Breast epithelium (tissue), 4 donors: ENCODE results near the gene KIAA0753. TPM values are rescaled to one million over a fixed set of nuclear protein-coding genes. Genes with fewer than 3 reads are reported as not detected.

Experiments used
- DNase-seq, 2 donors: peaks; one replicate each; pipeline ENCODE4 v3.0.0-alpha.2; 2019; ENCODE audit warnings: low spot score in 2 of 2
- H3K27ac ChIP-seq, 2 donors: fragments of 200-600 bp; sonication (generic) in 1 of 2; one replicate each; pipeline ENCODE4 v1.5.1; 2016 to 2019; ENCODE audit warnings: mild to moderate bottlenecking in 1 of 2
- H3K27me3 ChIP-seq, 2 donors: fragments of 200-600 bp; sonication (generic) in 1 of 2; one replicate each; pipeline versions ENCODE4 v1.5.1 to v1.6.0; 2017 to 2019; ENCODE audit warnings: control low read depth in 1 of 2, mild to moderate bottlenecking in 1 of 2
- H3K36me3 ChIP-seq: fragments of 200-600 bp; one replicate; pipeline ENCODE4 v1.5.1; 2019
- H3K4me1 ChIP-seq, 2 donors: fragments of 200-600 bp; sonication (generic); one replicate each; pipeline ENCODE4 v1.5.1; 2016 to 2019; ENCODE audit warnings: control low read depth in 1 of 2
- H3K4me3 ChIP-seq, 3 donors: fragments of 200-600 bp; sonication (generic); 1 replicate in 2 of 3; 2 replicates in 1 of 3; pipeline ENCODE4 v1.5.1; 2016 to 2019; ENCODE audit warnings: mild to moderate bottlenecking in 3 of 3, moderate library complexity in 2 of 3
- H3K9me3 ChIP-seq, 2 donors: fragments of 200-600 bp; sonication (generic) in 1 of 2; one replicate each; pipeline ENCODE4 v1.5.1; 2016 to 2019; ENCODE audit warnings: control low read depth in 1 of 2
- POLR2A ChIP-seq: fragments of 450-650 bp; IDR thresholded peaks from one replicate; pipeline ENCODE4 v1.6.1; 2016; ENCODE audit warnings: antibody characterized with exemption, mild to moderate bottlenecking, moderate library complexity
- POLR2AphosphoS5 ChIP-seq, 3 donors: sonication (generic); formaldehyde crosslinking; IDR thresholded peaks; one replicate each; pipeline ENCODE4 v1.6.1; 2017; ENCODE audit warnings: antibody characterized with exemption in 3 of 3
- intact Hi-C: fragments of 100-400 bp; cut with DNase I; formaldehyde crosslinking; loops from one replicate; pipeline ENCODE4 v1.15.1; 2023; ENCODE audit warnings: low total_unique reads
- total RNA-seq, 3 donors: library from RNA; depleted of rRNA; stranded (reverse); fragments of >200 nt; gene quantifications; one replicate each; pipeline ENCODE4 v1.1.0, GENCODE V29; 2016
- TF ChIP-seq, protein P1 (sequence below), 3 donors: fragments of 450-650 bp; IDR thresholded peaks; one replicate each; pipeline ENCODE4 v1.5.1; 2016 to 2017; ENCODE audit warnings: antibody characterized with exemption in 3 of 3, mild to moderate bottlenecking in 3 of 3, moderate library complexity in 3 of 3

The KIAA0753 gene
- total RNA-seq, 3 donors from 2014 or later, result 10.1 to 26.5 (median 25.6) TPM

DNA sequence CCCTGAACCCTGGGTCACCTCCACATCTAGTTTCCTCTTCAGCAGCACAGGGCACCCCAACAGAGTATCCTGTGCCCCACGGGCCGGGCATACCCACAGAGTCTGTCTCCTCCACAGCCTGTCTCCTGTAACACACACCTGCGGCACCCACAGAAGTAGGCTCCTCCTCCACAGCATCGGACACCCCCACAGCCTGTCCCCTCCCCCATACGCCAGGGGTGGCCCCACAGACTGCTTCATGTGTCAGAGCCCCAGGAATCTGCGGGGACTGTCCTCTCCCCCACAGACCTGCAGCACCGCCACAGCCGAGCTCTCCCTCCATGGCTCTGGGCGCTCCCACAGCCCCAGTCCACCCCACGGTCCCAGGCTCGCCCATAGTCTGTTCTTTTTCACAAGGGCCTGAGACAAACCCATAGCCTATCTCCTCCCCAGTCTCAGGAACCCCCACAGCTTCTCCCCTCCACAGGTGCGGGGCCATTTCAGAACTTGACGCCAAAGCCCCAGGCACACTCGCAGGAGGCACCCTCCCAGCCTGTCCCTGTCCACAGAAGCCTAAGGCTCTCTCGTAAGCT is 1.4 kb downstream of the KIAA0753 start:
- intact Hi-C loops, result no loop called here
- H3K36me3 ChIP-seq, result no peaks in the 10 kb centered on the region
- no peak for DNase-seq
- peak overlapping the region; percentile 71 to 77 (median 76) for H3K4me3 ChIP-seq
- TF ChIP-seq POLR2A, result no peak
- TF ChIP-seq, protein P1, sequence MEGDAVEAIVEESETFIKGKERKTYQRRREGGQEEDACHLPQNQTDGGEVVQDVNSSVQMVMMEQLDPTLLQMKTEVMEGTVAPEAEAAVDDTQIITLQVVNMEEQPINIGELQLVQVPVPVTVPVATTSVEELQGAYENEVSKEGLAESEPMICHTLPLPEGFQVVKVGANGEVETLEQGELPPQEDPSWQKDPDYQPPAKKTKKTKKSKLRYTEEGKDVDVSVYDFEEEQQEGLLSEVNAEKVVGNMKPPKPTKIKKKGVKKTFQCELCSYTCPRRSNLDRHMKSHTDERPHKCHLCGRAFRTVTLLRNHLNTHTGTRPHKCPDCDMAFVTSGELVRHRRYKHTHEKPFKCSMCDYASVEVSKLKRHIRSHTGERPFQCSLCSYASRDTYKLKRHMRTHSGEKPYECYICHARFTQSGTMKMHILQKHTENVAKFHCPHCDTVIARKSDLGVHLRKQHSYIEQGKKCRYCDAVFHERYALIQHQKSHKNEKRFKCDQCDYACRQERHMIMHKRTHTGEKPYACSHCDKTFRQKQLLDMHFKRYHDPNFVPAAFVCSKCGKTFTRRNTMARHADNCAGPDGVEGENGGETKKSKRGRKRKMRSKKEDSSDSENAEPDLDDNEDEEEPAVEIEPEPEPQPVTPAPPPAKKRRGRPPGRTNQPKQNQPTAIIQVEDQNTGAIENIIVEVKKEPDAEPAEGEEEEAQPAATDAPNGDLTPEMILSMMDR (IDR thresholded peaks at IDR 0.05), result no peak
- no peak for TF ChIP-seq POLR2AphosphoS5 (IDR thresholded peaks at IDR 0.05)
- H3K27ac ChIP-seq, result no peak overlapping the region
- no peaks in the 10 kb centered on the region for H3K9me3 ChIP-seq
- H3K27me3 ChIP-seq, result no peaks in the 10 kb centered on the region
- H3K4me1 ChIP-seq, result peaks cover 5 to 20% of the 10 kb centered on the region in 2 donors

- no peaks in the 10 kb centered on the region for H3K36me3 ChIP-seq
- no peaks in the 10 kb centered on the region for H3K9me3 ChIP-seq
- H3K27me3 ChIP-seq, result no peaks in the 10 kb centered on the region
- no peak overlapping the region for H3K27ac ChIP-seq
- no peak for DNase-seq
- TF ChIP-seq POLR2AphosphoS5 (IDR thresholded peaks at IDR 0.05), result no peak
- TF ChIP-seq POLR2A, result no peak
- peak overlapping the region in 1 of 3 donors; percentile 77 for H3K4me3 ChIP-seq
- peaks cover 5 to 20% of the 10 kb centered on the region in 2 donors for H3K4me1 ChIP-seq
- intact Hi-C loops, result no loop called here
These were observed 2.2 kb downstream of the KIAA0753 start for GRCh38 chr17:6638046-6638908.

GRCh38 chr17:6637458-6637840 is 3.1 kb downstream of the KIAA0753 start:
- Histone ChIP-seq H3K4me1 (peaks cover 5 to 20% of the 10 kb centered on the region in 2 donors), H3K9me3 (no peaks in the 10 kb centered on the region), H3K27ac (no peak overlapping the region), H3K4me3 (no peak overlapping the region), H3K36me3 (no peaks in the 10 kb centered on the region), H3K27me3 (no peaks in the 10 kb centered on the region)
- TF ChIP-seq, protein P1 (IDR thresholded peaks at IDR 0.05), result no peak
- no peak for TF ChIP-seq POLR2AphosphoS5 (IDR thresholded peaks at IDR 0.05)
- TF ChIP-seq POLR2A, result no peak
- DNase-seq, result no peak
- intact Hi-C loops, result no loop called here

- TF ChIP-seq, protein P1 (IDR thresholded peaks at IDR 0.05), result no peak
- TF ChIP-seq POLR2A (no peak), POLR2AphosphoS5 (IDR thresholded peaks at IDR 0.05) (no peak)
These were observed 3.7 kb downstream of the KIAA0753 start for GRCh38 chr17:6636616-6637457.

GRCh38 chr17:6636105-6636504 is 4.4 kb downstream of the KIAA0753 start:
- no peaks in the 10 kb centered on the region for H3K27me3 ChIP-seq
- DNase-seq, result no peak
- no peaks in the 10 kb centered on the region for H3K9me3 ChIP-seq
- no peak overlapping the region for H3K27ac ChIP-seq
- no peak overlapping the region for H3K4me3 ChIP-seq
- no peak for TF ChIP-seq POLR2A
- TF ChIP-seq POLR2AphosphoS5 (IDR thresholded peaks at IDR 0.05), result no peak
- TF ChIP-seq, protein P1 (IDR thresholded peaks at IDR 0.05), result no peak
- intact Hi-C loops, result no loop called here
- H3K36me3 ChIP-seq, result no peaks in the 10 kb centered on the region
- peaks cover 5 to 11% of the 10 kb centered on the region in 2 donors for H3K4me1 ChIP-seq

More at GRCh38 chr17:6636616-6637457, 3.7 kb downstream of the KIAA0753 start:
- intact Hi-C loops, result no loop called here
- Histone ChIP-seq H3K27me3 (no peaks in the 10 kb centered on the region), H3K27ac (no peak overlapping the region), H3K36me3 (no peaks in the 10 kb centered on the region), H3K9me3 (no peaks in the 10 kb centered on the region), H3K4me3 (no peak overlapping the region), H3K4me1 (peaks cover 5 to 14% of the 10 kb centered on the region in 2 donors)
- DNase-seq, result no peak
